ENCODE measurements around the gene TBCCD1.

DNA sequence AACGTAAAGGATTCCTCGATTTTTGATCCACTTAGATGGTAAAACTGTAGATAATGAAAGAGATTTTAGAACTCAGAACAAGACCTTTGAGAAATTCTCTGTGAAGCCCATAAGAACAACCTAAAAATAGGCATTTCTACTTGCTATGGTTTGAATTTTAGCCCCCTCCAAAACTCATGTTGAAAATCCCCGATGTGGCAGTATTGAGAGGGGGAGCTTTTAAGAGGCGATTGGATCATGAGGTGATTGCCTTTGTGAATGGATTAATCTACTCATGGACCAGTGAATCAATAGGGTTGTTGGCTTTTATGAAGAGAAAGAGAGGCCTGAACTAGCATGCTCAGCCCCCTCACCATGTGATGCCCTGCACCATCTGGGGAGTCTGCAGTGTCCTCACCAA, 25.5 kb upstream of the TBCCD1 start:
- TF ChIP-seq, protein P1, sequence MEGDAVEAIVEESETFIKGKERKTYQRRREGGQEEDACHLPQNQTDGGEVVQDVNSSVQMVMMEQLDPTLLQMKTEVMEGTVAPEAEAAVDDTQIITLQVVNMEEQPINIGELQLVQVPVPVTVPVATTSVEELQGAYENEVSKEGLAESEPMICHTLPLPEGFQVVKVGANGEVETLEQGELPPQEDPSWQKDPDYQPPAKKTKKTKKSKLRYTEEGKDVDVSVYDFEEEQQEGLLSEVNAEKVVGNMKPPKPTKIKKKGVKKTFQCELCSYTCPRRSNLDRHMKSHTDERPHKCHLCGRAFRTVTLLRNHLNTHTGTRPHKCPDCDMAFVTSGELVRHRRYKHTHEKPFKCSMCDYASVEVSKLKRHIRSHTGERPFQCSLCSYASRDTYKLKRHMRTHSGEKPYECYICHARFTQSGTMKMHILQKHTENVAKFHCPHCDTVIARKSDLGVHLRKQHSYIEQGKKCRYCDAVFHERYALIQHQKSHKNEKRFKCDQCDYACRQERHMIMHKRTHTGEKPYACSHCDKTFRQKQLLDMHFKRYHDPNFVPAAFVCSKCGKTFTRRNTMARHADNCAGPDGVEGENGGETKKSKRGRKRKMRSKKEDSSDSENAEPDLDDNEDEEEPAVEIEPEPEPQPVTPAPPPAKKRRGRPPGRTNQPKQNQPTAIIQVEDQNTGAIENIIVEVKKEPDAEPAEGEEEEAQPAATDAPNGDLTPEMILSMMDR (IDR thresholded peaks at IDR 0.05) = no peak
- TF ChIP-seq POLR2A (IDR thresholded peaks at IDR 0.05) = no peak

All from lower leg skin (tissue), 3 donors.